T-helper 2 cell treated with Interferon-gamma antibody and Interleukin-4, amounts not matched to agents 100 ng/mL and 5 ng/mL, for 36 hours (primary cell): ENCODE measurements around the gene KRTAP5-8. TPM values are rescaled to one million over a fixed set of nuclear protein-coding genes. Genes with fewer than 3 reads are reported as not detected.
"Not testable (repeated sequence)": the region's sequence is repeated elsewhere in the genome, so short reads cannot be mapped to it uniquely, and the experiment has no call there.

Experiments
- intact Hi-C: fragments of 100-400 bp; cut with micrococcal nuclease; formaldehyde crosslinking; loops from one replicate; pipeline ENCODE4 v1.15.1; 2023
- total RNA-seq: library from RNA; stranded (reverse); gene quantifications from 2 replicates; pipeline ENCODE4 v1.2.3, GENCODE V29; 2022

KRTAP5-8 gene
- total RNA-seq, 1 donor from 2014 or later: not detected

GRCh38 chr11:71571101-71571850 lies 33.5 kb downstream of the KRTAP5-8 start:
- intact Hi-C loops: not testable (repeated sequence)

DNA sequence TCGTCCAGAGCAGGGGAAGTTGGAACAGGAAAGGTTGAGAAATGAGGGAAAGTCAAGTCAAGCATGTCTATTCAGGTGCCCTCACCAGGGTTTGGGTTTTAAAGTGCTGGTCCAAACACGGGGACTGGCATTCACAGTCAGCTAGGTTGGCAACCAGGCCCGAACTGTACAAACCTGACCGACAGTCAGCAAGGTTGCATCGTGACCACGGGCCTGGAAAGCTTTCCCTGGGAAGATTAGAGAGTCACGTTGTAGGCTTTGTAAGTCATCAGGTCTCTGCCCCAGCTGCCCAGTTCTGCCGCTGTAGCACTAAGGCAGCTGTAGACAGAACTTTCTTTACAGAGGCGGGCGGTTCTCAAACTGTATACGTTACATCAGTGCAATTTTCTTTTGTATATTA lies 35.0 kb downstream of the KRTAP5-8 start:
- intact Hi-C loops: no loop called here

DNA sequence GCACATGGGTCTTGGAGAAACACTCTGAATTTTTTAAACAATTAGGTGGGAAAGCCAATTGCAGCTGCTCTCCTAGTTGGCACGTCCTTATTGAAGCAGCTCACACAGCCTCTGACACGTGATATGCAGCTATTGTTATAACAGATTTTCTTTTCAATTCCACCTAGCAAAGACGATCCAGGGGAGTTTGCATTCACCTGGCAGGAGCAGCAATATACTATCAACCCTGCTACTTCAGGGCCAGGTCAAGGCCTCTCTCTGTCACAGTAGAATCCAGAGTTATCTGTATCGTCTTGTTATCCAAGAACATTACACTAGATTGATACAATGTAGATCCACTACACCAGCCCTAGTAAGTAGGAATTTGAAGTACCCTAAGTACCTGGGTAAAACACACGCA lies 36.6 kb downstream of the KRTAP5-8 start:
- intact Hi-C loops: no loop called here

DNA sequence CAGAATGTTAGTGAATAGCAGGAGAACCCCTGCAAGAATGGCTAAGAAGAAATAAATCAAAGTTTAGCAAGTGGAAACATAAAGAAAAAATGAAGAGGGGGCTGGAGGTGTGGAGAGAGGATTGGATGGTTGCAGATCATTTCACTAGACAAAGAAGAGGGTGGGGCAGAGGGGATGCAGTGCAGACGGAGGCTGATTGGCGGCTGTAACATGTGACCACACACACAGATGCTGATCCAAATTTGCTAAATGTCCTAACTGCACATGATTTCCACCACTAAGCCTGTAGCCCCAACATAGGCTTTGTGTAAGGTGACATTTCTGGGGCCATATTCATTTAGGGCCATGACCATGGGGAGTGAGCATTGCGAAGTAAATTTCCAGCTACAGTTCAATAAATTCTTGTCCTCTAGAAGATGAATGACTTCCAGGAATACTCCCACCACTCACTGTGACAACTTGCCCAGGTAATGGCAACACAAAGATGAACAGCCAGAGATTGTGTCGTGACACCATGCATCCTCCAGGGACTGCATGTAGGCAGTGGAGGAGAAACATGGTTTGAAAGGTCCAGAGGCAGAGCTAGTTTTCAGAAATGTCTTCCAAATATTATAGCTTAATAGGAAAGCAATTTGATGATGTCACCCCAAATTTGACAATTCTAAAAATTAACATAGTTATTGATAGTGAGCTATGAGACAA lies 38.0 kb downstream of the KRTAP5-8 start:
- intact Hi-C loops: no loop called here

DNA sequence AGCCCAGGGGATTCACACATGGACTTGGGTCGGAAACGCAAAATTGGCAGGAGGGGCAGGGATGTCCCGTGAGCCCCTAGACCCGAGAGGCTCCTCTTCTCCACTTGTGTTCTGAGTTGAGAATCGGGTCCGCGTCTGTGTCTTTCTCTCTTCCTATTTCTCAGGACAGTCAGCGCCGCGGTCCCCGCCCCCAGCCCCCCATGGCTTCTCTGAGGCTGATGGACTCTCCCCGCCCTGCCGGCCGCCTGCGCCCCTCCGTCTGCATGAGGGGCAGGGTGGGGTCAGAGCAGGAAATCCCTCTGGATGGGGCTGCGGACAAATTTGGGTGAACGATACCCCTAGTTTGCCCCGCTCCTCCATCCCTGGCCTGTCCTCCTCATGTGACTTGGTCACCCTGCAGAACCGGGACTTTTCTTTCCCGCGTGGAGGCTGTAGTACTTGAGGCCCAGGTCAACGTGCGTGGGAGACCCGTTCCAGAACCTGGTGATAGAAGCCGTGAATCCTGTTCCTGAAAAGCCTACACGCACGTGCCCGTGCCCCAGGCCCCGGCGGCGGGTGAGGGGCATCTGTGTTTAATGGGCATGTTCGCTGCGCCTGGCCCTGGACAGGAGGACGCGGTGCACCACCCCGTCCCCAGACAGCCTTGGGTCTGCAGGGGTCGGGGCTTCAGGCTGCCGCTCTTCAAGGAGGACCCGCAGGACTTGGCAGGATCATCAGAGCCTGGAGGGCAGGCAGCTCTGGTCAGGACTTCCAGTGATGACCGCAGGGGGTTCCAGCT lies 39.1 kb downstream of the KRTAP5-8 start:
- intact Hi-C loops: not testable (repeated sequence)

DNA sequence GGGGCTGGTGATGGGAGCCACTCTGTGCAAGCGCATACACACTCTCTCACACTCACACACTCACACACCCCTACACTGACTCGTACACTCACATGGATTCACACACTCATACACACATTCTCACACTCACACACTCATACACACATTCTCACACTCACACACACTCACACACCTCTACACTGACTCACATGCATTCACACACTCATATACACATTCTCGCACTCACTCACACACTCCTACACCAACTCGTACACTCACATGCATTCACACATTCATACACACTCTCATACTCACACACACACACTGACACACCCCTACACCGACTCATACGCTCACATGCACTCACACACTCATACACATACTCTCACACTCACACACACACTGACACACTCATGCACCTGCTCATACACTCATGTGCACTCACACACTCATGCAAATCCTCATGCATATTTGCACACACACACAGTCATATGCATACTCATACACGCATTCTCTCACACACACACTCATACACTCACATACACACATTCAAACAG lies 39.7 kb downstream of the KRTAP5-8 start:
- intact Hi-C loops: no loop called here

- intact Hi-C loops: not testable (repeated sequence)
Measured at GRCh38 chr11:71579513-71579912, 41.7 kb downstream of the KRTAP5-8 start.

DNA sequence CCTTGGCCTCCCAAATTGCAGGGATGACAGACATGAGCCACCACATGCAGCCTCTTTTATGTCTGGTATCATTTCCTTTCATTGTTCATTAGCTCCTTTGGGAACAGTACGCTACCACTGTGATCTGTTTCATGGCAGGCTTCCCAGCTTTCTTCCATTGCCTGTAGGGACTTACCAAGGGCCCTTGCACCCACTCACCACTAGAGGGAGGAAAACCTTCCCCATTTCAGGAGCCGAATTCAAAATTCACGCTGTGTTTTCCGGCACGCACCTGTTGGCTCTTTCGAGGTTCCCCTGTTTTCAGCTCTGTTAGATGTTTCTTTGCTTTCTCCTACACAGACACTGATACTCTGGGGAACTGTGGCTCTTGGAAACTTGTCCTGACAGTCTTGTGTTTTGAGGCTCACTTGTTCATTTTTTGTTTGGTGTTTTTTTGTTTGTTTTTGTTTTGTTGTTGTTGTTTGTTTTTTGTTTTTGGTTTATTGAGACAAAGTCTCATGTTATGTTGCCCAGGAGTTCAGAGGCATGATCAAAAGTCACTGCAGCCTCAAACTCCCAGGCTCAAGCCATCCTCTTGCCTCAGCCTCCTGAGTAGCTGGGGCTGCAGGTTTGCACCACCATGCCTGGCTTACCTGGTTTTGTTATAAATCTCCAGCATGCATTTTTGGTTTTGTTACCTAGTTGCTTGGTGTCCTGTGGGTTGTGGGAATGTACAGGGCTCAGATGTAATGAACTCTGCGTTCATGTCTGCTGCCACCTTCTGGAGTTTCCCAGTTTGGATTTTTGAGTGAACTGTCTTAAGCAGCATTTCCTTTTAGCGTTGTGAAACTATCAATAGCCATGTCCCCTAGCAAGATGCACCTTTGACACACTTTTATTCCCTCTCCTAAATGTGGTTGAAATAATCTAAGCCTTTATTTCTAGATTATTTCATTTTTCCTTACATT lies 42.5 kb downstream of the KRTAP5-8 start:
- intact Hi-C loops: no loop called here

- intact Hi-C loops: no loop called here
Measured at GRCh38 chr11:71581826-71582225, 44.0 kb downstream of the KRTAP5-8 start.

- intact Hi-C loops: no loop called here
Measured at GRCh38 chr11:71582309-71582895, 44.6 kb downstream of the KRTAP5-8 start, which contains the start of gene KRTAP5-11. KRTAP5-11 (minus strand) TSS chr11:71582875; CDS start chr11:71582837, 38 bp downstream.

DNA sequence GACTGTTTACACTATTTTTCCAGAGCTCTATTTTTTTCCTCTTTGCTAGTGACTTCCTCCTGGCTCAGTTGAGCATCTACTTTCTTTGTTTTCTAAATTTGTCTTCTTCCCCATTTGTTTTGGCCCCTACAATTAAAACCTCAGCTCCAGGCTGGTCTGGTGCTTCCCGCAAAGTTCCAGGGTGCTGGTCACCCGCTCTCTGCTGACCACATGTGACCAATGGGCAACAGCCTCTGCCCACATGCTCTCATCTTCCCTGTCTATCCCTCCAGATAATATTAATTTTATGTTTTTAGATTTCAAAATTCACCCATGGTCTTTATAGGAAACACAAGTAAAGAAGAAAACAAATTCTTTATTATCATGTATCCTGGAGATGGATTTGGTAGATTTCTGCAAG lies 45.1 kb downstream of the KRTAP5-8 start:
- intact Hi-C loops: not testable (repeated sequence)

- intact Hi-C loops: not testable (repeated sequence)
Measured at GRCh38 chr11:71585673-71586072, 47.8 kb downstream of the KRTAP5-8 start.

DNA sequence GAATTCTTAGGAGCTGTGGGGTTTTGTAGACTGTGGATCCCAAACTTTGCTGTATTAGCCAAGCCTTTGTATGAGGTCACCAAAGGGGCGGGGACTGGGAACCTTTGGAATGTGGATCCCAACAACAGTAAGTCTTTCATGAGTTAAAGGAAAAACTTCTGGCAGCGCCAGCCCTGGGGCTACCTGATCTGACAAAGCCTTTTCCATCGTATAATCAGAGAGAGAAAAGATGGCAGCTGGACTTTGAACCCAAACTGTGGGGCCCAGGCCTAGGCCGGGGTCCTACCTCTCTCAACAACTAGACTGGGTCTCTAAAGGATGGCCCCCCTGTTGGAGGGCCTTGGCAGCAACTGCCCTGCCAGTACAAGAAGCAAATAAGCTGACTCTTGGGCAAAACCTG lies 50.5 kb downstream of the KRTAP5-8 start:
- intact Hi-C loops: not testable (repeated sequence)

Other genes with a start within 250 kb of the KRTAP5-8 start
- 47.0 and 51.1 TPM in 2 replicates for gene DHCR7, start 89.6 kb upstream of the KRTAP5-8 start, total RNA-seq
- 109 and 112 TPM in 2 replicates for gene NADSYN1, start 84.8 kb upstream of the KRTAP5-8 start, total RNA-seq
- 0.14 and 0.25 TPM in 2 replicates for gene KRTAP5-7, start 10.8 kb upstream of the KRTAP5-8 start, total RNA-seq
- 0.18 and 0.39 TPM in 2 replicates for gene KRTAP5-9, start 10.4 kb downstream of the KRTAP5-8 start, total RNA-seq
- gene KRTAP5-10, start 27.5 kb downstream of the KRTAP5-8 start, total RNA-seq: not detected in 2 replicates
- gene KRTAP5-11, start 44.9 kb downstream of the KRTAP5-8 start, total RNA-seq: not detected in 2 replicates